GM19467 (cell line): ENCODE data around the gene PLXNB2.

Experiments used
- ATAC-seq: cut with Tn5 transposase; IDR thresholded peaks from one replicate; pipeline ENCODE4 v1.9.1; 2021; ENCODE audit warnings: mild to moderate bottlenecking, moderate library complexity; ENCODE audit not compliant: unreplicated experiment

PLXNB2 gene

GRCh38 chr22:50242406-50242949 lies 65.0 kb downstream of the PLXNB2 start:
- no peak for ATAC-seq

DNA sequence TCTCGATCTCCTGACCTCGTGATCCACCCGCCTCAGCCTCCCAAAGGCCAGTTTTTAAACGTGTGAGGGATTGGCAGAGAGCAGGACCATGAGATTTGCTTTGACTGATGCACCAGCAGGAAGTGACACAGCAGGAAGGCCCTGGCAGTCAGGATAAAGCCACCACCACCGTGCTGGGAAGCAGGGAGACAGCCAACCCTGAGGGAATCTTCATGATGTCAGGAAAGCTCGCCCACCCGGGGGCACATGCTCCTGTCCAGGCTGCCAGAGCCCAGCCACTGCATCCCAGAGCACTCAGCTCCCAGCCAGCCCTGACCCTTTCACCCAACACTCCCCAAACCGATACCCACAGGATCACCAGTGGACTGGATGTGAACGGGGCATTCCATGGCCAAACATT lies 68.7 kb downstream of the PLXNB2 start:
- no peak for ATAC-seq

- ATAC-seq, result no peak
These were observed 70.6 kb downstream of the PLXNB2 start for GRCh38 chr22:50236731-50237409.

DNA sequence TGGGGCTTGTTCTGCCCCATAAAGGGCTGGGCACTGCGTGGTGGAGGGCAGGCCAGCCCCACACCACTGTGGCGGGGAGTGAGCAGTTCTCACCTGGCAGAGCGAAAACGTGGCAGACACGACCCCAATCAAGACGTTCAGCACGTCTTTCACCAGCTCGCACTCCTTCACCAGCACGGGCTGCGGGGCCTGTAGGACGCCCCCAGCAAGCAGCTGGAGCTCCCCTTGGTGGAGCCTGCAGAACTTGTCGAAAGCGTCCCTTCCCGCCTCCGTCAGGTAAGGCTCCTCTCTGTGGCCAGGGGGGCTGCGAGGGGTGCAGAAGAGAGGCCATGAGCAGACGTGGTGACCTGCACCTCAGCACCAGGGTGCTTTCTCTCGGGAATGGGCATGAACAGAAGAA lies 74.2 kb downstream of the PLXNB2 start:
- no peak for ATAC-seq

DNA sequence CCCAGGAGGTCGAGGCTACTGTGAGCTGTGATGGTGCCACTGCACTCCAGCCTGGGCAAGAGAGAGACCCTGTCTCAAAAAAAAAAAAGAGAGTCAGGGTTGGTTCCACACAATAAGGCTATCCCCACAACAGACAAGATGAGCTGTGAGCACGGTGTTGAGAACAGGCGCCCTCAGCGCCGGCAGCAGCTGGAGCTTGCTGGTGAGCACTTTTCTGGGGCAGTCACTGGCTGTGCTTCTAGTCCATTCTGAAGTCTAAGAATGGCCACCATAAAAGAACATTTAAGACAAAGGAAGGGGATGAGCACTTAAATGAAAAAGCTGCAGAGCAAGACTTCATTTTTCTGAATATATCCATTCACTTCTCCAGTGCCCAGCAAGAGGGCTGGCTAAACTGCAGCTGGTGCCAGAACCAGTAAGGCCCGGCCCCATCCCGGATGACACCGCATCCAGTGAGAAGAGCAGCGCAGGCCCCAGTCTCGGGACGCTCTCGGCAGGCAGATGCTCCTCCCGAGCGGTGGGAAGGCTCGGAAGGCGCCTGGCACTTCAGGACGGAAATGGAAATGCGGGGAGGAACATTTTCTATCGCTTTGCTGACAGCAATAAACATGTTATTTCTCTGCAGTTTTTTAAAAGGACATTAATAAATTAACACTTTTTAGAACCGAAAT lies 74.8 kb downstream of the PLXNB2 start:
- no peak for ATAC-seq

DNA sequence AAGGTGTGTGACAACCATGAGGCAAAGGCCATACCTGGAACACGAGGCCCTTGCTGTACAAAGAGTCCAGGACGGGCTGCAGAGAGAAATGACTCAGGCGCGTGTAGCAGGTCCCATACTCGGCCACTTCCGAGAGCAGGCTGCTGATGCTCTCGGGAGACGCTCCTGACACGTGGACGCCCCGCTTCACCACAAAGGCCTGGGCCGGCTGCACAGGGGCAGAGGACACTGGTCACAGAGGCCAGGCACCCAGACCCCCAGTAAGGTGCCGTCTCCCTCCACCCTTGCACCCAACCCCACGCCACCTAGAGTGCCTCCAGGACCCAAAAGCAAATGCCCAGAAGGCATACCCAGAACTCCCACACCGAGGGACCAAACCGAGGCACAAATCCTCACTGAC lies 78.1 kb downstream of the PLXNB2 start:
- no peak for ATAC-seq

GRCh38 chr22:50228366-50228765 lies 79.1 kb downstream of the PLXNB2 start:
- ATAC-seq, result no peak

DNA sequence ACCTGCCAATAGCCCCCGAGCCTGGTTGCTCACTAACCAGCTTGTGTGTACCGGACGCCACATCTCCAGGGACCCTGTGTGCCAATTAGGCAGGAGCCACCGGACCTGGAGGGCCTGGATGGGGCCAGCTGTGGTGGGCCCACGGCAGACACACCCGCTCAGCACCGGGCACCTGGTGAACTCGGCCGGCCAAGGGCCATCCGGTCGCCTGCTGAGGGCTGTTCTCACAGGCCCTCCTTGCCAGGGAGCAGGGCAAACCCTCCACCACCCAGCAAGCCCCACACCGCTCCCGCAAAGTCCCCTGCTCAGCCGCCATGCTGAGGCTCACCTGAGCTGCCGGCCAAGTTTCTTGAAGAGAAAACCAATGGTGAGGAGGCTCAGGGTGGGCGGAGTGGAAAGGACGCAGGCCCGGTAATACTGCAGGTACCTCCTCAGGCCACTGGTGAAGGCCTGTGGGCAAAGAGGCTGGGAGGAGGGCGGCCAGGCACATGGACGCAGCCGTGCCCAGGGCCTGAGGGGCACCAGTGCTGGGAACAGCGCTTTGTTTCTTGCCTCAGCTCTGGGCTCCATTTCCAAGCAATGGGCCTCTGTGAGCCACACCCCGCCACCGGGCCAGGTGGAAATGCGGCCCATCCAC lies 79.7 kb downstream of the PLXNB2 start:
- ATAC-seq, result no peak

DNA sequence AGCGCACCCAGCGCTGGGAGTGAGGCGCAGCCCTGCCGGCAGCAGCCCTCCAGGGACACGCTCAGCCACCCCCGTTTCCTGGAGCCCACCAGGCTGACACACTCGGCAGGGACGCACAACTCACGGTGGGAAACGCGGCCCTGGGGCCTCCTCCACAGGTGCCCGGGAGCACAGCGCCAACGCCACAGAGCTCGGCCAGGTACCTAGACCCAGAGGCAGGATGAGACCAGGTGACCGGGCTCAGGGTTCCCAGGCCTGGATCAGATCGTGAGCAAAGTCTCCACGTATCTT lies 80.6 kb downstream of the PLXNB2 start:
- ATAC-seq, result no peak

DNA sequence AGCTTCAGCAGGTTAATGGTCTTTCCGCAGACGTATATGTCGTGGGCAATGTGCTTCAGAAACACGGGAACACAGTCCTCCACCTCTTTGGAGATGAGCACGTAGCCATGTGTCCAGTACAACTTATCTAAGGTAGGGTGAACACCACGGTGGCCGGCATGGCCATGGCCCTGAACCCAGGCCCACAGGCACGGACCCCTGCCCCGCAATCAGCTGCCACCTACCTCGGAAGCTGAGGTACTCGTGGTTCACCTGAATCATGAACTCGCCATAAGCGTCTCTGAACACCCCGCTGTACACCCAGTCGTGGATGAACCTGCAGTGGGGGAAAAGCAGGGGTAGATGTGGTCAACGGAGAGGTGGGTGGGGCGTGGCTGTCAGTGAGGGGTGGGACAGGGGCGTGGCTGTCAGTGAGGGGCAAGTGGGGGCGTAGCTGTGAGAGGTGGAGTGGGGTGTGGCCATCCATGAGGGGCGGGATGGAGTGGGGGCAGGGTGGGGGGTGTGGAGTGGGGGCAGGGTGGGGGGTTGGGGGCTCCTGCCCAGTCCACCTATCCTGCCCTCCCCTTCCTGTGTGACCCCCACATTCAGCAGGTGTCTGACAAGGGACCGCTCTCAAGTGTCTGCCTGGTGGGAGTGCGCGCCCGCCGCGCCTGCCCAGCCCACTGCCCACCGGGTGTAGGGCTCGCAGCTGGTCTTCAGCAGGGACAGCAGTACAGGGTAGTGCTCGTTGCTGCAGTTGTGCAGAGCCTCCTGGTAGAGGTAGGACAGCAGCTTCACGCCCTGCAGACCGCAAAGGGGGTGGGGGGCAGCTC lies 81.2 kb downstream of the PLXNB2 start:
- no peak for ATAC-seq

DNA sequence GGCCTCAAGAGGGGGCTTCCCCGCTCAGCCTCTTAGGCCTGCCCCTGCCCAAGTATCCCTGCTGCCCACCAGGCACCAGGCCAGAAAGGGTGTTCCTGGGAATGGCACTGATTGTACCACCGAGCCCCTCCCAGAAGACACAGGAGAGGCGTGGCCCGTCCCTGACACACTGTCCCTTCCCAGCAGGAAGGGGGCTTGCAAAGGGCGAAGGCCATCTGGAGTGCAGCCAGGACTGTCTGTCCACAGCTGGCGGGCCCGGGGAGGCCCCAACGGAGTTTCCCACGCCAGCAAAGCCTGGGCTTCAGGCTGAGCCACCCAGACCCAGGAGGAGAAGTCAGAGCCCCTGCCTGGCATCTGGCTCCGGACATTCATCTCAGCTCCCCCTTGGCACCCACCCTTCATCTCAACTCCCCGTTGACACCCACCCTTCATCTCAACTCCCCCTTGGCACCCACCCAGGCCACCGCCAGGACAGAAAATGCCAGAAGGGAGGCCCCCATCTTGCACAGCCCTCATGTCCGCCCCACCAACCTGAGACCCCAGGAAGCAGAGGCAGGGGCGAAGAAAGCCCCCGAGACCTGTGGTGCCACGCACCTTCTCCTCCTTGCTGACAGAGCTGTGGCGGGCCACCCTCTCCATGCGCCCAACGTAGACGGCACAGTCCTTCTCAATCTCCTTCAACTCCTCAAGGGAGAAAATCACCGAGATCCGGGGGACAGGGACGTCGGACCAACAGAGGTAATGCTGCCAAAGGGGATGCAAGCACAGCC lies 82.1 kb downstream of the PLXNB2 start:
- no peak for ATAC-seq
